Prostate gland (tissue), 2 donors: ENCODE measurements around the gene NPB. TPM values are rescaled to one million over a fixed set of nuclear protein-coding genes. Genes with fewer than 3 reads are reported as not detected.
A peak's percentile ranks its signal among the peaks of the same experiment; 100 is the strongest.

Experiments
- DNase-seq: peaks from one replicate; pipeline ENCODE4 v3.0.0-alpha.2; 2019; ENCODE audit warnings: low spot score
- H3K27ac ChIP-seq, 2 donors: fragments of 200-600 bp; sonication (generic); 2 replicates each; pipeline ENCODE4 v1.5.1; 2017 to 2019
- H3K27me3 ChIP-seq: fragments of 200-600 bp; sonication (generic); replicated peaks from 2 replicates; pipeline ENCODE4 v1.5.1; 2019; ENCODE audit not compliant: insufficient read depth
- H3K36me3 ChIP-seq, 2 donors: fragments of 200-600 bp; sonication (generic); 1 replicate in 1 of 2; 2 replicates in 1 of 2; pipeline versions ENCODE4 v1.5.1 to v1.8.1; 2017 to 2019
- H3K4me1 ChIP-seq: fragments of 200-600 bp; sonication (generic); replicated peaks from 2 replicates; pipeline ENCODE4 v1.5.1; 2019
- H3K4me3 ChIP-seq, 2 donors: fragments of 200-600 bp; sonication (generic); 2 replicates each; pipeline ENCODE4 v1.5.1; 2017 to 2019
- H3K9me3 ChIP-seq: fragments of 200-600 bp; sonication (generic); 2 replicates; pipeline ENCODE4 v1.5.1; 2017
- POLR2A ChIP-seq: fragments of 450-650 bp; IDR thresholded peaks from one replicate; pipeline ENCODE4 v1.6.1; 2016; ENCODE audit warnings: antibody characterized with exemption, mild to moderate bottlenecking
- POLR2AphosphoS5 ChIP-seq: sonication (generic); formaldehyde crosslinking; IDR thresholded peaks from one replicate; pipeline ENCODE4 v1.6.1; 2017; ENCODE audit warnings: antibody characterized with exemption
- WGBS: methylation state at CpG from one replicate; pipeline ENCODE4 v1.1.5; 2018; 5-methylcytosine and 5-hydroxymethylcytosine counted together
- intact Hi-C: fragments of 100-400 bp; cut with DNase I; formaldehyde crosslinking; loops from one replicate; pipeline ENCODE4 v1.14.2; 2022
- total RNA-seq, 2 donors: library from RNA; depleted of rRNA; stranded (reverse); fragments of >200 nt; gene quantifications; one replicate each; pipeline ENCODE4 v1.1.0, GENCODE V29; 2016
- TF ChIP-seq, protein P1 (sequence below), 4 experiments: fragments of 200-600 bp in 2 of 4; fragments of 450-650 bp in 2 of 4; sonication (generic) in 2 of 4; IDR thresholded peaks; 1 replicate in 3 of 4; 2 replicates in 1 of 4; pipeline ENCODE4 v1.5.1; 2016 to 2019; ENCODE audit warnings: antibody characterized with exemption in 4 of 4, mild to moderate bottlenecking in 2 of 4, moderate library complexity in 2 of 4

The NPB gene
- total RNA-seq, 2 donors from 2014 or later = 9.8 to 10.9 TPM

DNA sequence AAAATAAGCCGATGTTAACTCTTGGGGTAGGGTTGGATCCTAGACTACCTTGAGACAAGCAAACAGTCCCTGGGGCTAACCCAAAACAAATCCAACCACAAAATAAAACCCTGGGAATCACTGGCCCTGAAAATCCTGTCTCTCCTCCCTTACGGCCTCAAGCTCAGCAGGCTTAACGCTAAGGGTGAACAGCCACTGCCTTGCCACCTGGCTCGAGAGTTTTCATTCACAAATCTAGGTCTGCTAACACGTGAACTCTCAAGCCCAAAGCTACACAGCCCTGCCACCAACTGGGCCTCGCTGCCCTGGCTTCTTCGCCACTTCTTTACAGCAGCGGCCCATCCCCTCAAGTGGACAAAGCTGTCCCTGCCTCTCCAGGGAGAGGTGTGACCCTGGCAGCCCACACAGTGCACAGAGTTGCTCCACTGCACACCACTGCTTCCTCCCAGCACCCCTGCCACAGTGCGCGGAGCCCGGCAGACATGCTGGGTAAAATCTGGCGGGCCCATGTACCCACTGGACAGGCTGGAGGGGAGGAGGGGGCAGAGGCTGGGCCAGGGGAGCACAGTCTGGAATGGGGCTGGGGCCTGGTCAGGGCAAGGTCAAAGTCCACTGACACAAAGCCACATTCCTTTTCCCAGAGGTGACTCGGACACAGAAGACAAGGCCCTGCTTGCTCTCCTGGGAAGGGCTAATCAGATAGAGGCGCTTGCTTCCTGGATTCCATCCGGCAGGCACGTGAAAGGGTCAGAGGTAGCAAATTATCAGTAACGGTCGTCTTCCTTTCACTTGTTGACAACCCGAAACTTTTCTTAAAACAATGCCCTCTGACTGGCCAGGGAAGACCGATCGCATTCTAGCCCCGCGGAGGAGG lies 8.2 kb downstream of the NPB start:
- intact Hi-C loops = no loop called here
- H3K4me1 ChIP-seq = peaks cover 6% of the 10 kb centered on the region
- peaks cover 10 to 11% of the 10 kb centered on the region in 2 donors for H3K36me3 ChIP-seq
- H3K27ac ChIP-seq = peak overlapping the region; percentile 63 to 75
- no peaks in the 10 kb centered on the region for H3K27me3 ChIP-seq
- WGBS = 35% methylated on average over 23 of the region's 23 CpGs
- no peaks in the 10 kb centered on the region for H3K9me3 ChIP-seq
- peak overlapping the region; percentile 76 to 78 for H3K4me3 ChIP-seq
- DNase-seq = no peak
- TF ChIP-seq POLR2AphosphoS5 (no peak), POLR2A (no peak)
- TF ChIP-seq, protein P1, sequence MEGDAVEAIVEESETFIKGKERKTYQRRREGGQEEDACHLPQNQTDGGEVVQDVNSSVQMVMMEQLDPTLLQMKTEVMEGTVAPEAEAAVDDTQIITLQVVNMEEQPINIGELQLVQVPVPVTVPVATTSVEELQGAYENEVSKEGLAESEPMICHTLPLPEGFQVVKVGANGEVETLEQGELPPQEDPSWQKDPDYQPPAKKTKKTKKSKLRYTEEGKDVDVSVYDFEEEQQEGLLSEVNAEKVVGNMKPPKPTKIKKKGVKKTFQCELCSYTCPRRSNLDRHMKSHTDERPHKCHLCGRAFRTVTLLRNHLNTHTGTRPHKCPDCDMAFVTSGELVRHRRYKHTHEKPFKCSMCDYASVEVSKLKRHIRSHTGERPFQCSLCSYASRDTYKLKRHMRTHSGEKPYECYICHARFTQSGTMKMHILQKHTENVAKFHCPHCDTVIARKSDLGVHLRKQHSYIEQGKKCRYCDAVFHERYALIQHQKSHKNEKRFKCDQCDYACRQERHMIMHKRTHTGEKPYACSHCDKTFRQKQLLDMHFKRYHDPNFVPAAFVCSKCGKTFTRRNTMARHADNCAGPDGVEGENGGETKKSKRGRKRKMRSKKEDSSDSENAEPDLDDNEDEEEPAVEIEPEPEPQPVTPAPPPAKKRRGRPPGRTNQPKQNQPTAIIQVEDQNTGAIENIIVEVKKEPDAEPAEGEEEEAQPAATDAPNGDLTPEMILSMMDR (IDR thresholded peaks at IDR 0.05) = no peak

DNA sequence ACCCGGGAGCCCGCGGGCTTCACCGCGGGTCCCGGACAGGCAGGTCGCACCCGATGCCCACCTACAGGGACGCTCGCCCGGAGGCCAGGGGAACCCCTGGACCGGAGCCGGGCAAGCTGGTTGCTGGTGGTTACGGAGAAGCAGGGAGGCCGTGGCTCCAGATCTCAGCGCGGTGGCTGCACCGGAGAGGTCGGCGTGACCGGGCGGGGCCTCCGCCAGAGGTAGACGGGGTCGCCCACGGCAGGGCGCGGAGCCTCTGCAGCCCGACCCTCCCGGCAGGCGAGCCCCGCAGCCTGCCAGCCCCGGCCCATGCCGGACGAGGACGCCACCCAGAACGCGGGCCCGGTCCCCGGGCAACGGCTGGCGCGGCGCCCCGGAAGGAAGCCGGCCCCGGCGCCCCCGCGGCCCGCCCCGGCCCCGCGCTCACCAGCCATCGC lies 8.8 kb downstream of the NPB start:
- Histone ChIP-seq H3K4me3 (peak overlapping the region; percentile 76 to 78), H3K4me1 (peaks cover 6% of the 10 kb centered on the region), H3K9me3 (no peaks in the 10 kb centered on the region), H3K36me3 (peaks cover 10 to 11% of the 10 kb centered on the region in 2 donors), H3K27me3 (no peaks in the 10 kb centered on the region), H3K27ac (peak overlapping the region; percentile 63 to 75)
- TF ChIP-seq POLR2AphosphoS5 = no peak
- no peak for TF ChIP-seq POLR2A
- TF ChIP-seq, protein P1 (IDR thresholded peaks at IDR 0.05) = no peak
- no peak for DNase-seq
- intact Hi-C loops = no loop called here
- under 1% methylated on average over 48 of the region's 55 CpGs for WGBS

DNA sequence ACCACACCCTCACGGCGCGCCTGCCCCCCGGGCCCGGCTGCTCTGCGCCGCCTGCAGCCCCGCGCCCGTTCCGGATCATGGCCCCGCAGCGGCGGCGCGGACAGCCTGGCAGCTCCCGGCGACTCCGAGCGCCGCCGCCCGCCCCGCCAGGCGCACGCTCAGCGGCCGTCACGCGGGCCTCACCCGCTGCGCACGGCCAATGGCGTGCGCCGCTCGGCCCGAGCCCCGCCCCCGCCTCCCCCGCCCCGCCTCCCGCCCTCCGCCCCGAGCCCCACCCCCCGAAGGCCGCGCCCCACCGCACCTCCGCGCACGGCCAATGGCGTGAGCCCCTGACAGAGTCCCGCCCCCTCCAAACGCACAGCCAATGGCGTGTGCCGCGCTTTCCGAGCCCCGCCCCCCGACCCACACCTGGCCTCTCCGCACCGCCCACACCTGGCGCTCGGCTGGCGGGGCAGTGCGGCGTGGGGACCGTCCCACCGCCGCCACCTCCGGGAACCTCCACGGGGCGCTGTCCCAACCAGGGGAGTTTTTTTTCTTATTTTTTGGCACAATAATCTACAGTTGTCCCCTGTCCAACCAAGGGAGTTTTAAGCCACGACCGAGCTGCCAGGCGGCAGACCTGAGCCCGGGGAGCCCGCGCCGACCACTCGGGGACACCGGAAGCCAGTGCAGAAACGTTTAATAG lies 9.4 kb downstream of the NPB start, which contains the start of gene PCYT2:
TSS of gene PCYT2 (minus strand) at position 123 of the 685 bp plus-strand sequence. CDS start at position 79, 44 bp downstream.
- TF ChIP-seq, protein P1 (IDR thresholded peaks at IDR 0.05) = peak in 2 of 4 experiments; percentile 39 to 51
- TF ChIP-seq POLR2A = no peak
- peak; percentile 76 for TF ChIP-seq POLR2AphosphoS5
- intact Hi-C loops = no loop called here
- H3K9me3 ChIP-seq = no peaks in the 10 kb centered on the region
- peak; percentile 95 for DNase-seq
- H3K4me3 ChIP-seq = peak within 1 kb of the TSS; percentile 76 to 78
- peaks cover 6% of the 10 kb centered on the region for H3K4me1 ChIP-seq
- peak within 1 kb of the TSS; percentile 69 to 77 for H3K27ac ChIP-seq
- 2% methylated on average over 66 of the region's 84 CpGs for WGBS
- peaks cover 10 to 11% of the 10 kb centered on the region in 2 donors for H3K36me3 ChIP-seq
- no peaks in the 10 kb centered on the region for H3K27me3 ChIP-seq

DNA sequence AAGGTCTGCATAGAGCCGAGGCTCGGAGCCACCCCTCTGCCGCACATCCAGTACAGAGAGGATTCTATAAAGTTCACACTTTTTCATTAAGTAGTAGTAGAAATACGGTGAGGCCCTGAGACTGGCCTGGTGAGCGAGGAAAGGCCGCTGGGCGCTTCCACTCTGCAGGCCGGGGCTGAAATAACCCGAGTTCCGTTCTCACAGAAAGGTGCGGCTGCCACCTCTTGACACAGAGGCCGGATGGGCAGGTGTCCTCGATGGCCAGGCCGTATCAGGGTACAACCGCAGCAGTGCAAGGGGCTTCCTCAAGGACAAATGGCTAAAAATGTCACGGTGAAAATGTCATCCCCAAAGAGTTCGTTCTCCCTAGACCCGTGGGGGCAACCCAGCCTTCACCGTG lies 9.9 kb downstream of the NPB start:
- Histone ChIP-seq H3K4me1 (peaks cover 11% of the 10 kb centered on the region), H3K9me3 (no peaks in the 10 kb centered on the region), H3K27ac (peak overlapping the region; percentile 69 to 77), H3K27me3 (no peaks in the 10 kb centered on the region), H3K36me3 (peaks cover 10 to 11% of the 10 kb centered on the region in 2 donors), H3K4me3 (peak overlapping the region in 1 of 2 donors; percentile 20)
- WGBS = 78% methylated on average over 19 of the region's 19 CpGs
- intact Hi-C loops = no loop called here
- DNase-seq = no peak
- TF ChIP-seq, protein P1 (IDR thresholded peaks at IDR 0.05) = no peak
- TF ChIP-seq POLR2A (no peak), POLR2AphosphoS5 (no peak)
